Measurements from ENCODE around the gene GPR37. TPM values are rescaled to one million over a fixed set of nuclear protein-coding genes. Genes with fewer than 3 reads are reported as not detected.

GPR37 gene
- total RNA-seq, 6 experiments from 2014 or later = not detected

DNA sequence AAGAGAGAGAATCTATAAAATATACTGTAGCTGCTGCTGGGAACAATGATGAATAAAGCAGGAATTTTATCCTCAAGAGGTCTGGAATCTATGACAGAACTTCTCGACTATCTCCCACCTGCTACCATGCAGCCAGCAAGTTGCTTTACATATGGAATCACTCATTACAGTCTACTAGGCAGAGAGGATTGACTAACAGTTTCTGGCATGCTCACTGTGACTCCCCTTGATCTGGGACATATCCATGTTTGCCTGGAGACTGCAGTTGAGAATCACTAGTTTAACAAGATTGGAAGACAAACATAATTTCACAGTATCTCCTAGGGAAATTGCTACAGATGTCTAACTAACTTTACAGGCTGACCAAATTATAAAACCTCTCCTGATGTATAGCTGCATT, 13.3 kb downstream of the GPR37 start:
- no peak overlapping the region for H3K4me3 Mint-ChIP-seq
- peaks cover 3% of the 10 kb centered on the region; the same call in 1 of the 2 replicates for H3K9me3 Mint-ChIP-seq
- TF ChIP-seq CTCF (IDR thresholded peaks at IDR 0.05) = no peak
- no peak for DNase-seq
- no peaks in the 10 kb centered on the region for H3K4me1 Mint-ChIP-seq (ENCODE audit: low read depth)
- no peaks in the 10 kb centered on the region for H3K36me3 Mint-ChIP-seq (ENCODE audit: low read depth)
- H3K27ac Mint-ChIP-seq = no peak overlapping the region
- no peaks in the 10 kb centered on the region for H3K27me3 Mint-ChIP-seq (ENCODE audit: insufficient read depth)

- Mint-ChIP-seq H3K9me3 (peaks cover 8% of the 10 kb centered on the region), H3K36me3 (ENCODE audit: low read depth) (no peaks in the 10 kb centered on the region), H3K4me1 (ENCODE audit: low read depth) (no peaks in the 10 kb centered on the region), H3K27ac (no peak overlapping the region), H3K4me3 (no peak overlapping the region), H3K27me3 (ENCODE audit: insufficient read depth) (no peaks in the 10 kb centered on the region)
- TF ChIP-seq CTCF (IDR thresholded peaks at IDR 0.05) = no peak
- DNase-seq = no peak
These were observed 14.6 kb downstream of the GPR37 start for GRCh38 chr7:124751027-124751426.

DNA sequence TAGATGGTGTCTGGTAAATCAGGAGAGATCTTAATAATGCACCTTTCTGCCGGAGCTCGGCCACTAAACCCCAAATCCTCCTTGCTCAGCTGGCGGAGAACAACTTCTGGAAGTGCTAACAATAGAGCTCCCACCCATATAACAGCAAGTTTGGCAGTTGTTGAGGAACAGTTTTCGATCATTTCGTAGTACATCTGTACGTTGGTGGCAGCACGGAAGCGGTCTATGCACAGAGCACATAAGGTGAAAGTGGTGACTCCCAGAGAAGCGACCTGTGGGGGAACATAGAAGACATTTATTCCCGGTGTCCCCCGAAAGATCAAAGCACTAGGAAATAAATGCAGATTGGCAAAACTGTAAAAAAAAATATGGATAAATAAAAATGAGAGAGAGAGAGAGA, 18.5 kb downstream of the GPR37 start:
- no peak overlapping the region for H3K4me3 Mint-ChIP-seq
- H3K4me1 Mint-ChIP-seq (ENCODE audit: low read depth) = no peaks in the 10 kb centered on the region
- peaks cover 8% of the 10 kb centered on the region for H3K9me3 Mint-ChIP-seq
- H3K27me3 Mint-ChIP-seq (ENCODE audit: insufficient read depth) = no peaks in the 10 kb centered on the region
- no peak for DNase-seq
- no peak for TF ChIP-seq CTCF (IDR thresholded peaks at IDR 0.05)
- no peak overlapping the region for H3K27ac Mint-ChIP-seq
- H3K36me3 Mint-ChIP-seq (ENCODE audit: low read depth) = no peaks in the 10 kb centered on the region

GRCh38 chr7:124738639-124739038, 27.0 kb downstream of the GPR37 start:
- Mint-ChIP-seq H3K9me3 (peaks cover 36% of the 10 kb centered on the region), H3K27me3 (ENCODE audit: insufficient read depth) (no peaks in the 10 kb centered on the region), H3K27ac (no peak overlapping the region), H3K36me3 (ENCODE audit: low read depth) (no peaks in the 10 kb centered on the region), H3K4me3 (no peak overlapping the region), H3K4me1 (ENCODE audit: low read depth) (no peaks in the 10 kb centered on the region)
- no peak for TF ChIP-seq CTCF (IDR thresholded peaks at IDR 0.05)
- DNase-seq = no peak

- DNase-seq = no peak
- no peak for TF ChIP-seq CTCF (IDR thresholded peaks at IDR 0.05)
- no peaks in the 10 kb centered on the region for H3K36me3 Mint-ChIP-seq (ENCODE audit: low read depth)
These were observed 27.8 kb downstream of the GPR37 start for GRCh38 chr7:124737760-124738300.

DNA sequence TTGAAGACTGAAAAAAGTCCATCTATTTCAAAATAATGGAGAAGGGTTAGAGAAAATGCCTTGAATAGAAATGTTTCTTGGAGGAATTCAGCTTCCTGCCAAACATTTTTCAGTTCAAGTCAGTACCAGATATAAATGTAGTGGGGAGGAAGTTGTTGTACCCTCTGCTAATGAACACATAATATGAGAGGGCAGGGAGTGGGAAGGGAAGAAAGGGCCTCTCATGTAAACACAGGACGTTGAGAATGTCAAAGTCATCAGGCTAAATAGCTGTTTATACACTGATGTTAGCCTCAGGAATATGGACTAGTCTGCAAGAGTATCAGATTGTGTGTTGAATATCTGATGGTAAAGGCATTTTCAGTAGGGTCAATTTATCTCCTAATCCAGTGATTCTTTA, 37.0 kb downstream of the GPR37 start:
- DNase-seq = no peak
- Mint-ChIP-seq H3K9me3 (peaks cover 30% of the 10 kb centered on the region), H3K36me3 (ENCODE audit: low read depth) (no peaks in the 10 kb centered on the region; the same call in 1 of the 2 replicates), H3K4me3 (no peak overlapping the region), H3K4me1 (ENCODE audit: low read depth) (no peaks in the 10 kb centered on the region), H3K27me3 (ENCODE audit: insufficient read depth) (no peaks in the 10 kb centered on the region; the same call in 1 of the 2 replicates), H3K27ac (no peak overlapping the region)
- TF ChIP-seq CTCF (IDR thresholded peaks at IDR 0.05) = no peak

More at GRCh38 chr7:124737760-124738300, 27.8 kb downstream of the GPR37 start:
- no peaks in the 10 kb centered on the region for H3K27me3 Mint-ChIP-seq (ENCODE audit: insufficient read depth)
- H3K4me3 Mint-ChIP-seq = no peak overlapping the region
- H3K4me1 Mint-ChIP-seq (ENCODE audit: low read depth) = no peaks in the 10 kb centered on the region
- peaks cover 36% of the 10 kb centered on the region for H3K9me3 Mint-ChIP-seq
- H3K27ac Mint-ChIP-seq = no peak overlapping the region
